Breast epithelium (tissue), 3 donors: ENCODE results near the gene HBE1.

Experiments
- POLR2A ChIP-seq: fragments of 450-650 bp; IDR thresholded peaks from one replicate; pipeline ENCODE4 v1.6.1; 2016; ENCODE audit warnings: antibody characterized with exemption, mild to moderate bottlenecking, moderate library complexity
- POLR2AphosphoS5 ChIP-seq, 3 donors: sonication (generic); formaldehyde crosslinking; IDR thresholded peaks; one replicate each; pipeline ENCODE4 v1.6.1; 2017; ENCODE audit warnings: antibody characterized with exemption in 3 of 3
- TF ChIP-seq, protein P1 (sequence below), 3 donors: fragments of 450-650 bp; IDR thresholded peaks; one replicate each; pipeline ENCODE4 v1.5.1; 2016 to 2017; ENCODE audit warnings: antibody characterized with exemption in 3 of 3, mild to moderate bottlenecking in 3 of 3, moderate library complexity in 3 of 3

DNA sequence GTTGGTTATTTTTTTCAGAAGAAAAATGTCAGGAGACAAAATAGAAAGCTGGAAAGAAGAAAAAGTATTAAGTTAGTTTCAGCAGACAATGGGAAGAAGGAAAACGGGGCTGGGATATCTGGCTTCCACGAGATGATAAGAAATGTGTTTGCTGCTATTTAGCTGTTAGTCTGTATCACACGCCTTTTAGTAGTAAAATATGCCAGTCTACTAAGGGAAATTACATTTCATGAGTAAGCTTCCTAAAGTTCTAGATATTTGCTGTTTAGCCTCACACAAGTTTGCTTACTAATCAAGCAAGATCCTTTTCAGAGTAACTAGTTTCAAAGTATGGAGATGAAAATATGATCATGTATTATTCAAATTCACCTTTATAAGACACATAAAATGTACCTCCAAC, 30.5 kb upstream of the HBE1 start:
- TF ChIP-seq POLR2A (no peak), POLR2AphosphoS5 (IDR thresholded peaks at IDR 0.05) (no peak)
- TF ChIP-seq, protein P1, sequence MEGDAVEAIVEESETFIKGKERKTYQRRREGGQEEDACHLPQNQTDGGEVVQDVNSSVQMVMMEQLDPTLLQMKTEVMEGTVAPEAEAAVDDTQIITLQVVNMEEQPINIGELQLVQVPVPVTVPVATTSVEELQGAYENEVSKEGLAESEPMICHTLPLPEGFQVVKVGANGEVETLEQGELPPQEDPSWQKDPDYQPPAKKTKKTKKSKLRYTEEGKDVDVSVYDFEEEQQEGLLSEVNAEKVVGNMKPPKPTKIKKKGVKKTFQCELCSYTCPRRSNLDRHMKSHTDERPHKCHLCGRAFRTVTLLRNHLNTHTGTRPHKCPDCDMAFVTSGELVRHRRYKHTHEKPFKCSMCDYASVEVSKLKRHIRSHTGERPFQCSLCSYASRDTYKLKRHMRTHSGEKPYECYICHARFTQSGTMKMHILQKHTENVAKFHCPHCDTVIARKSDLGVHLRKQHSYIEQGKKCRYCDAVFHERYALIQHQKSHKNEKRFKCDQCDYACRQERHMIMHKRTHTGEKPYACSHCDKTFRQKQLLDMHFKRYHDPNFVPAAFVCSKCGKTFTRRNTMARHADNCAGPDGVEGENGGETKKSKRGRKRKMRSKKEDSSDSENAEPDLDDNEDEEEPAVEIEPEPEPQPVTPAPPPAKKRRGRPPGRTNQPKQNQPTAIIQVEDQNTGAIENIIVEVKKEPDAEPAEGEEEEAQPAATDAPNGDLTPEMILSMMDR (IDR thresholded peaks at IDR 0.05) = no peak
